Dendritic cell treated with granulocyte-macrophage colony-stimulating factor and Interleukin-4, amounts not matched to agents 40 ng/mL and 50 ng/mL, for 4 days (primary cell): ENCODE data around the gene ADAMTS2.

Source experiments
- H3K27ac Mint-ChIP-seq: one replicate; pipeline ENCODE4 v1.8.0; 2022; ENCODE audit warnings: mild to moderate bottlenecking, mixed read lengths
- H3K27me3 Mint-ChIP-seq: one replicate; pipeline ENCODE4 v1.8.0; 2022; ENCODE audit warnings: mild to moderate bottlenecking, mixed read lengths
- H3K36me3 Mint-ChIP-seq: one replicate; pipeline ENCODE4 v1.8.0; 2022; ENCODE audit warnings: low read depth, mixed read lengths
- H3K4me1 Mint-ChIP-seq: one replicate; pipeline ENCODE4 v1.8.0; 2022; ENCODE audit warnings: low read depth, mixed read lengths
- H3K4me3 Mint-ChIP-seq: one replicate; pipeline ENCODE4 v1.8.0; 2022; ENCODE audit warnings: mild to moderate bottlenecking, moderate library complexity, mixed read lengths
- H3K9me3 Mint-ChIP-seq: one replicate; pipeline ENCODE4 v1.8.0; 2022; ENCODE audit warnings: mixed read lengths
- intact Hi-C: fragments of 100-400 bp; cut with micrococcal nuclease; formaldehyde crosslinking; loops from one replicate; pipeline ENCODE4 v1.15.0; 2022

The ADAMTS2 gene

GRCh38 chr5:179186801-179187200, 158.5 kb downstream of the ADAMTS2 start:
- H3K4me1 Mint-ChIP-seq = no peaks in the 10 kb centered on the region
- no peak overlapping the region for H3K27ac Mint-ChIP-seq
- peaks cover 5% of the 10 kb centered on the region for H3K27me3 Mint-ChIP-seq
- H3K9me3 Mint-ChIP-seq = no peaks in the 10 kb centered on the region
- H3K36me3 Mint-ChIP-seq = no peaks in the 10 kb centered on the region
- intact Hi-C loops = no loop called here
- no peak overlapping the region for H3K4me3 Mint-ChIP-seq

GRCh38 chr5:179185941-179186411, 159.3 kb downstream of the ADAMTS2 start:
- intact Hi-C loops = no loop called here
- Mint-ChIP-seq H3K9me3 (no peaks in the 10 kb centered on the region), H3K36me3 (no peaks in the 10 kb centered on the region), H3K4me1 (no peaks in the 10 kb centered on the region), H3K27ac (no peak overlapping the region), H3K4me3 (no peak overlapping the region), H3K27me3 (peaks cover 5% of the 10 kb centered on the region)

- Mint-ChIP-seq H3K9me3 (no peaks in the 10 kb centered on the region), H3K4me1 (no peaks in the 10 kb centered on the region), H3K27ac (no peak overlapping the region), H3K4me3 (no peak overlapping the region), H3K27me3 (peaks cover 5% of the 10 kb centered on the region), H3K36me3 (no peaks in the 10 kb centered on the region)
- intact Hi-C loops = no loop called here
These were observed 159.9 kb downstream of the ADAMTS2 start for GRCh38 chr5:179185256-179185940.

DNA sequence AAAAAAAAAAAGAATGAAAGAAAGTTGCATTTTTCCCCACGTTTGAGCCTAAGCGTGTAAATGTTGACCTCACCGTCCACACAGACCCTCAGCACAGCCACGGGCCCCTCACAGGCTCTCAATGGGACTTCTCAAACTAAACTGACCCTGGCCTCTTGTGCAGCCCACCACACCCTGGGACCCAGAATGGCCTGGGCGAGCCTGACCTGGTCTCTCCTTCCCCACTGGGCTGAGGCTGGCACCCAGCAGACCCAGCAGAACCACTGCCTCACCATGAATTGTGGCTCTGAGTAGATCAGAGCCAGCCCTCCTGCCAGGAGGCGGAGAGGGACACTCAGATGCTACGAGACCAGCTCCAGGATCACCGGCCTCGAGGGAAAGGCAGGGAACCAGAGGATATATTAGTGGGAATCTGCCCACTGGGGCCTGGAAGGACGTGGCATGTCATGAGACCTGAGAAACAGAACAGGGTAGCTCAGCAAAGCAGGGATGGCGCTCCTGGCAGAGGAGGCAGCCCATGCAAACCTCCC, 160.7 kb downstream of the ADAMTS2 start:
- no peaks in the 10 kb centered on the region for H3K4me1 Mint-ChIP-seq
- no peak overlapping the region for H3K27ac Mint-ChIP-seq
- H3K4me3 Mint-ChIP-seq = no peak overlapping the region
- peaks cover 5% of the 10 kb centered on the region for H3K27me3 Mint-ChIP-seq
- H3K36me3 Mint-ChIP-seq = no peaks in the 10 kb centered on the region
- intact Hi-C loops = no loop called here
- H3K9me3 Mint-ChIP-seq = no peaks in the 10 kb centered on the region

DNA sequence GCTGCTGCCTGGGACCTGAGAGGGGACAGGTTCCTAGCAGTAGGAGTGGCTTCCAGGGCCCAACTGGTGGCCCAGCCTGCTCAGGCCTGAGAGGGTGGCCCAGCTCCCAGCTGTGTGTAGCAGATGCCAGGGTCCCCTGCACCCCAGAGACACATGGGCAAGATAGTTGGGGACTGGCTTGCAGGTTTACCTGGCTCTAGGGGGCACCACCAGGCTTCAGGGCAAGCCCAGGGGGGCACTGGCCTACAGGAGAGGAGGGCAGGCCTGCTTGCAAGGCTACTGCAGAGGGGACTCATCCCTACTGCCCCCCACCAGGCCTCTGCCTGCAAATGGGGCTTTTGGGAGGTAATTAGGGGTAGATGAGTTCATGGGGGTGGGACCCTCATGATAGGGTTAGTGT, 161.8 kb downstream of the ADAMTS2 start:
- Mint-ChIP-seq H3K4me1 (no peaks in the 10 kb centered on the region), H3K27me3 (peaks cover 5% of the 10 kb centered on the region), H3K9me3 (no peaks in the 10 kb centered on the region), H3K36me3 (no peaks in the 10 kb centered on the region), H3K4me3 (no peak overlapping the region), H3K27ac (no peak overlapping the region)
- intact Hi-C loops = no loop called here

- H3K27me3 Mint-ChIP-seq = peaks cover 5% of the 10 kb centered on the region
- no peaks in the 10 kb centered on the region for H3K9me3 Mint-ChIP-seq
These were observed 162.7 kb downstream of the ADAMTS2 start for GRCh38 chr5:179182601-179183000.

DNA sequence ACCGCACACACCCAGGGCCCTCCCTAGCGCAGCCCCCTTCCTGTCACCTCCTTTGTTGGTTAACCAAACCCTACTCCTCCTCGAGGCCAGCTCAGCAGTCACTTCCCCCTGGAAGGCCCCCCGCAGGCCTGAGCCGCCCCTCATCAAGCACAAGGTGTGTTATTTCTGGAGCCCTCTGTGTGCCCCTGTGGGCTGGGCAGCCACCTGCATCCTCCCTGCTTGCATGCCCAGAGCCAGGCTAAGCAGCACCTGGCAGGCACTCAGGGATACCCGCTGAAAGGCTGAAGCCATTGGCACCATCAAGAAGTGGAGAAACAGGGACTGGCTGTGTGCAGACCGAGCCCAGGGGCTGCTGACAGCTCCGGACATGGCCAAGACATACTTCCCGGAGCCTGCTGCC, 163.3 kb downstream of the ADAMTS2 start:
- intact Hi-C loops = no loop called here
- Mint-ChIP-seq H3K27me3 (peaks cover 5% of the 10 kb centered on the region), H3K27ac (no peak overlapping the region), H3K9me3 (no peaks in the 10 kb centered on the region), H3K36me3 (no peaks in the 10 kb centered on the region), H3K4me1 (no peaks in the 10 kb centered on the region), H3K4me3 (no peak overlapping the region)

More at GRCh38 chr5:179182601-179183000, 162.7 kb downstream of the ADAMTS2 start:
- Mint-ChIP-seq H3K4me1 (no peaks in the 10 kb centered on the region), H3K4me3 (no peak overlapping the region), H3K36me3 (no peaks in the 10 kb centered on the region), H3K27ac (no peak overlapping the region)
- intact Hi-C loops = no loop called here

DNA sequence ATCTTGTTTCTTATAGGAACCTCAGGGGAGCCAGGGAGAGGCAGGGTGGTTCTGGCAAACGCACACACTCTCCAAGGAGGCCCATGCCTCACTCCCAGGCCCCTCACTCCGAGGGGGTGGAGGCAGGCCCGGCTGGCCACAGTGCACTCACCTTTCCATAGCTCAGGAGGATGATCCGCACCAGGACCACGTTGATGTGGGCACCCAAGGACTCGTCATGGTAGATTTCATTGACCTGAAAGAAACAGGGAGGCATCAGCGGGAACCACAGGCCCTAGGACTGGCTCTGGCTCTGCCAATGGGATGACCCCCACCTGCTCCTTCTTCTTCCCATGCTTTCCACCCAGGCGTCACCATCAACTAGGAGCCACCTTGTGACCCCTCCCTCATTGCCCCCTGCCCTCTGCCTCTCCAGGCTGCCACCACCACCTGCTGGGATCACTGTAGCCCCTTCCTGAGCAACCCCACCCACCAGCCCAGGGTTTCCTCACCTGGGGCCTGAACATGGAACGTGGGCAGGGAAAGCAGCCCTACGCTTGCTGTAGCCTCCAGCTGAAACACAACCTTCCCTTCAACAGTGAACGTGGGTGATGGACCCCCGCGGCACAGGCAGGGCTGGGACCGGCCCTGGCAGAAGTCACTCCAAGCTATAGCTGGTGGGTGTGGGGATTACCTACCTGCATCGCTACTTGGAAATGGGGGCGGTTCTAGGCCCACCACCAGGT, 164.2 kb downstream of the ADAMTS2 start:
- peaks cover 5% of the 10 kb centered on the region for H3K27me3 Mint-ChIP-seq
- no peak overlapping the region for H3K27ac Mint-ChIP-seq
- H3K9me3 Mint-ChIP-seq = no peaks in the 10 kb centered on the region
- H3K4me1 Mint-ChIP-seq = no peaks in the 10 kb centered on the region
- no peak overlapping the region for H3K4me3 Mint-ChIP-seq
- no peaks in the 10 kb centered on the region for H3K36me3 Mint-ChIP-seq
- intact Hi-C loops = no loop called here

DNA sequence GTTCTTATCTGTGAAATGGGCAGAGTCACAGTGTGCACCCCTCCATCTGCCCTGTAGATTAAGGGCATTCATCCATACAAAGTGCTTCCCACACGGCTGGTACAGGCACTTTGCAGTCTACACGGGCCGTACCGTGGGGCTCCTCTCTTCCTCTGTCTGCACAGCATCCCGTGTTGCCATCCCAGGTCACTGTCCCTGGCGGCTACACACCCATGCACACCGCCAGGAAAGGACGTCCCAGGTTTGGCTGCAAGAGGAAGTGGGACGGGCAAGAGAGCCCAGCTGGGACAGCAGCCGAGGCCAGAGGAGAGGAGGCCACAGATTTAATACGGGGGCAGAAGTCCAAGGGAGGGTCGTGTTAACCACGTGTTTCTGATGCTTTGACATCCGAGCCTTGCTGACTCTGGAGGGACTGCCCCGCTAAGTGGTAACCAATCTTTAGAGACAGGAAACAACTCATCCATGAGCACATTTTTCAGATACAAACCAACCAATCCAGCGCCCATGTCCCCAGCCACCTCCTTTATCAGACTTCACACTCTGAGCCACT, 165.1 kb downstream of the ADAMTS2 start:
- Mint-ChIP-seq H3K4me3 (no peak overlapping the region), H3K27ac (no peak overlapping the region), H3K27me3 (peaks cover 9% of the 10 kb centered on the region), H3K36me3 (no peaks in the 10 kb centered on the region), H3K9me3 (no peaks in the 10 kb centered on the region), H3K4me1 (no peaks in the 10 kb centered on the region)
- intact Hi-C loops = no loop called here

DNA sequence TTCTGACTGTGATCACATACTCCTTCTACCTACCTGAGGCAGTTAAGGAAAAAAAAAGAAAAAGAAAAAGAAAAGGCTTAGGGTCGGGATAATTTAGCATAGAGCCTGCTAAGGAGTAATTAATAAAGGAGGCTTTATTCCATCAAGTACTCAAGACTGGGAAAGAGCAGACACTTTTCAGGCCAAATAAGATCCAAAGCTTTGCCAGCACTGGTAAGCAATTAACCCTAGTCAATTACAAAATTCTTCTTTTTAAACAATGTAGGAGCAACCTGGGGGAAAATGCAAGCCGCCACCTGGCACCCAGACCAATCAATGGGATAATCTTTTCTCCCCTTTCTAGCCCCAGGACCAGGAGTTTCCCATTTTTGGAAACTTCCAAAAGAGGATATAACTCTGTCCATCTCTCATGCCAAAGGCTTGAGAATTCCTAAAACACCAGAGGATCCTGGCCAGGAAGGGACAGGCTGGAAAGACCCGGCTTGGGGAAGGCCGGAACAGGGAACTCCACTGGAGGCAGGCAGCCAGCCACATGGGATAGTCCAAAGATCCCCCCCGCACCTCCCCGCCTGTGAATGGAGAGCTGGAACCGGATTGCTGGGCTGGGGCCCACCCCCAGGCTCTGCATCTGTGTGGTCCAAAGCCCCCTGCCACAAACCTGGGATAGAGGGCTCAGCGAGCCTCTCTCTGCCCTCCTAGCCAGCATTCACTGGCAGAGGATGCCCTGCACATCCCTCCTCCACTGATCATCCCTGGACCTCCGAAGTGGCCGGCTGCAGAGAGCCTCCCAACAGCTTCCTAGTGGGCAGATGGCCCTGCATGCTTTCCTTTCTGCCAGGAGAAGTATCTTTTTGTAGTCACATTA, 167.3 kb downstream of the ADAMTS2 start:
- Mint-ChIP-seq H3K27me3 (peaks cover 10% of the 10 kb centered on the region), H3K4me3 (no peak overlapping the region), H3K27ac (no peak overlapping the region), H3K36me3 (no peaks in the 10 kb centered on the region), H3K4me1 (no peaks in the 10 kb centered on the region), H3K9me3 (no peaks in the 10 kb centered on the region)
- intact Hi-C loops = no loop called here

GRCh38 chr5:179176571-179177230, 168.6 kb downstream of the ADAMTS2 start:
- no peaks in the 10 kb centered on the region for H3K9me3 Mint-ChIP-seq
- no peak overlapping the region for H3K4me3 Mint-ChIP-seq
- no peak overlapping the region for H3K27ac Mint-ChIP-seq
- H3K36me3 Mint-ChIP-seq = no peaks in the 10 kb centered on the region
- no peaks in the 10 kb centered on the region for H3K4me1 Mint-ChIP-seq
- intact Hi-C loops = no loop called here
- H3K27me3 Mint-ChIP-seq = peaks cover 5% of the 10 kb centered on the region

DNA sequence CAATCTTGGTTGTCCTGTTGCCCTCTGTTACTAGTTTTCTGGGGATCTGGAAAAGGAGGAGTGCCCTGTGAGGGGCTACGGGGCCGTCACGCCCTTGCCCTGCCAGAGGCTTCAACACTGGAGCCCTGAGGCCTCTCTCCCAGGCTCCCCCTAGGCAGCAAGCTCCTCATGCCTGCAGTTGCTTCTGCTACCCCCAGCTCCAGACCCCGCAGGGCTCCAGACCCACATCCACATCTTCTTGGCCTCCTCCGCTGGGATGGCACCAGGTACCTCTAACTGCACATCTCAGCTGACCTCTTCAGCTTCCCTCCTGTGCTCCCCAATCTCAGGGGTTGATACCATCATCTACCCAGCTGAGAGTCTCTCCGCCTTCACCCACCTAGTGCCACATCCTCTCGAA, 169.1 kb downstream of the ADAMTS2 start:
- Mint-ChIP-seq H3K27ac (no peak overlapping the region), H3K36me3 (no peaks in the 10 kb centered on the region), H3K27me3 (peaks cover 5% of the 10 kb centered on the region), H3K9me3 (no peaks in the 10 kb centered on the region), H3K4me1 (no peaks in the 10 kb centered on the region), H3K4me3 (no peak overlapping the region)
- intact Hi-C loops = no loop called here
